GM12878 (cell line): ENCODE data around the gene P4HA1. TPM values are rescaled to one million over a fixed set of nuclear protein-coding genes. Genes with fewer than 3 reads are reported as not detected.
"Not testable (repeated sequence)": the region's sequence is repeated elsewhere in the genome, so short reads cannot be mapped to it uniquely, and the experiment has no call there.

Experiments used
- ATAC-seq: fragments of 200-7000 bp; cut with Tn5 transposase; 3 replicates; pipeline ENCODE4 v1.9.1; 2020; ENCODE audit warnings: mild to moderate bottlenecking, moderate library complexity
- BruUV-seq: library from RNA; stranded (reverse); fragments of 400-500 nt; replicated peaks from 2 replicates; lab custom pipeline; 2021; lab: Mats Ljungman, UMichigan
- CTCF ChIA-PET: fragments of 300-600 bp; sonication (Branson Sonifier 250); formaldehyde crosslinking; extraction: SDS; loops from one replicate; lab custom pipeline; 2021; ENCODE audit warnings: inconsistent platforms; lab: Yijun Ruan, JAX
- POLR2A ChIA-PET: fragments of 350-600 bp; formaldehyde crosslinking; extraction: SDS; loops from one replicate; lab custom pipeline; 2021; ENCODE audit warnings: inconsistent platforms; lab: Charles Lee
- RAD21 ChIA-PET: fragments of 300-600 bp; sonication (Branson Sonifier 250); formaldehyde crosslinking; loops from one replicate; lab custom pipeline; 2023; ENCODE audit warnings: antibody characterized with exemption; ENCODE audit not compliant: unreplicated experiment; lab: Charles Lee
- SMC1A ChIA-PET: fragments of 300-600 bp; sonication (Branson Sonifier 250); formaldehyde crosslinking; loops from one replicate; lab custom pipeline; 2023; ENCODE audit not compliant: unreplicated experiment, uncharacterized antibody; lab: Charles Lee
- DNase-seq: peaks from one replicate; pipeline ENCODE4 v3.0.0-alpha.2; 2011; ENCODE audit warnings: low read depth, low spot score
- FAIRE-seq: peaks from 3 replicates; lab custom pipeline; 2011; peaks lifted over from hg19 to GRCh38; lab: Jason Lieb, UNC
- H2AFZ ChIP-seq: 2 replicates; pipeline ENCODE4 v1.6.0; 2011; ENCODE audit warnings: low read depth, low read length, control low read depth; ENCODE audit not compliant: control insufficient read depth
- H3K27ac ChIP-seq: 2 replicates; pipeline ENCODE4 v1.5.1; 2011; ENCODE audit warnings: control low read depth; ENCODE audit not compliant: control insufficient read depth, insufficient read depth
- H3K27me3 ChIP-seq, 2 experiments: replicated peaks in 1 of 2; 2 replicates each; pipeline versions ENCODE4 v1.6.0 to v1.6.1; 2011; ENCODE audit warnings: low read length in 1 of 2; ENCODE audit not compliant: control insufficient read depth in 2 of 2, insufficient read depth in 2 of 2
- H3K36me3 ChIP-seq, 2 experiments: 2 replicates each; pipeline ENCODE4 v1.5.1; 2011; ENCODE audit warnings: low read length in 1 of 2; ENCODE audit not compliant: control insufficient read depth in 2 of 2, insufficient read depth in 2 of 2
- H3K4me1 ChIP-seq: 2 replicates; pipeline ENCODE4 v1.6.1; 2011; ENCODE audit warnings: mild to moderate bottlenecking, low read length, moderate library complexity, mixed read lengths; ENCODE audit not compliant: control insufficient read depth, insufficient read depth
- H3K4me2 ChIP-seq: 2 replicates; pipeline ENCODE4 v1.6.0; 2011; ENCODE audit warnings: control low read depth; ENCODE audit not compliant: control insufficient read depth, insufficient read depth
- H3K4me3 ChIP-seq: fragments of 200-600 bp; sonication (generic); 2 replicates; pipeline ENCODE4 v1.5.1; 2016
- H3K79me2 ChIP-seq: 2 replicates; pipeline ENCODE4 v1.6.0; 2011; ENCODE audit warnings: low read length; ENCODE audit not compliant: control insufficient read depth, insufficient read depth
- H3K9ac ChIP-seq: 2 replicates; pipeline ENCODE4 v1.8.0; 2011; ENCODE audit warnings: low read length, control low read depth, mixed read lengths; ENCODE audit not compliant: control insufficient read depth, insufficient read depth
- H3K9me3 ChIP-seq: replicated peaks from 3 replicates; pipeline ENCODE4 v1.5.1; 2011; ENCODE audit warnings: mild to moderate bottlenecking, low read length; ENCODE audit not compliant: control insufficient read depth, insufficient read depth
- H4K20me1 ChIP-seq: 2 replicates; pipeline ENCODE4 v1.6.0; 2011; ENCODE audit not compliant: control insufficient read depth, insufficient read depth
- CBFB ChIP-seq: IDR thresholded peaks from 2 replicates; pipeline ENCODE4 v1.6.1; 2016; ENCODE audit warnings: antibody characterized with exemption, low read depth
- DPF2 ChIP-seq: fragments of 450-650 bp; IDR thresholded peaks from 2 replicates; pipeline ENCODE4 v1.6.1; 2017; ENCODE audit warnings: mild to moderate bottlenecking
- WGBS: methylation state at CpG from one replicate; pipeline ENCODE4 v1.1.6; 2016; ENCODE audit warnings: low lambda C conversion rate; ENCODE audit not compliant: insufficient replicate concordance, insufficient coverage; ENCODE audit errors: missing lambda C conversion rate; 5-methylcytosine and 5-hydroxymethylcytosine counted together
- in situ Hi-C: fragments of 300-500 bp; cut with MboI; formaldehyde crosslinking; loops from 9 replicates; pipeline ENCODE4 v1.14.3; 2018; ENCODE audit warnings: mixed read lengths
- intact Hi-C: fragments of 100-400 bp; cut with micrococcal nuclease; formaldehyde crosslinking; loops from one replicate; pipeline ENCODE4 v1.14.2; 2022; ENCODE audit not compliant: unreplicated experiment
- polyA plus RNA-seq, 11 experiments: library from polyadenylated mRNA; depleted of rRNA in 4 of 11; unstranded in 6 of 11; stranded (reverse) in 5 of 11; fragments of >200 nt; fragmentation: Nextera tagmentation in 4 of 11; fragmentation: Illumina TruSeq in 1 of 11; extraction: Ambion mirVana in 4 of 11; extraction: Trizol in 1 of 11; gene quantifications; 1 replicate in 1 of 11; 2 replicates in 10 of 11; pipeline versions ENCODE4 v1.2.1 to v1.2.3, GENCODE V29; 2011 to 2016; ENCODE audit warnings: inconsistent platforms in 2 of 11, missing spikeins in 2 of 11, low read depth in 1 of 11
- total RNA-seq, 4 experiments: library from RNA; depleted of rRNA in 3 of 4; stranded (reverse); fragments of >200 nt in 3 of 4; fragmentation: Illumina TruSeq in 1 of 4; extraction: Trizol in 1 of 4; gene quantifications; 2 replicates each; pipeline versions ENCODE4 v1.2.1 to v1.2.3, GENCODE V29; 2013 to 2021
- TF ChIP-seq, protein P1 (sequence below): IDR thresholded peaks from 2 replicates; pipeline ENCODE4 v1.6.1; 2012; ENCODE audit warnings: mild to moderate bottlenecking, low read depth, low read length

P4HA1 gene
- total and polyA plus RNA-seq, 10 of the 15 experiments (the other 5 are each of a cell fraction or from before 2014, with no cell fraction given), result 15.0 to 160 (median 24.1) TPM

GRCh38 chr10:73113551-73113950, 16.9 kb upstream of the P4HA1 start (continued):
- TF ChIP-seq, protein P1, sequence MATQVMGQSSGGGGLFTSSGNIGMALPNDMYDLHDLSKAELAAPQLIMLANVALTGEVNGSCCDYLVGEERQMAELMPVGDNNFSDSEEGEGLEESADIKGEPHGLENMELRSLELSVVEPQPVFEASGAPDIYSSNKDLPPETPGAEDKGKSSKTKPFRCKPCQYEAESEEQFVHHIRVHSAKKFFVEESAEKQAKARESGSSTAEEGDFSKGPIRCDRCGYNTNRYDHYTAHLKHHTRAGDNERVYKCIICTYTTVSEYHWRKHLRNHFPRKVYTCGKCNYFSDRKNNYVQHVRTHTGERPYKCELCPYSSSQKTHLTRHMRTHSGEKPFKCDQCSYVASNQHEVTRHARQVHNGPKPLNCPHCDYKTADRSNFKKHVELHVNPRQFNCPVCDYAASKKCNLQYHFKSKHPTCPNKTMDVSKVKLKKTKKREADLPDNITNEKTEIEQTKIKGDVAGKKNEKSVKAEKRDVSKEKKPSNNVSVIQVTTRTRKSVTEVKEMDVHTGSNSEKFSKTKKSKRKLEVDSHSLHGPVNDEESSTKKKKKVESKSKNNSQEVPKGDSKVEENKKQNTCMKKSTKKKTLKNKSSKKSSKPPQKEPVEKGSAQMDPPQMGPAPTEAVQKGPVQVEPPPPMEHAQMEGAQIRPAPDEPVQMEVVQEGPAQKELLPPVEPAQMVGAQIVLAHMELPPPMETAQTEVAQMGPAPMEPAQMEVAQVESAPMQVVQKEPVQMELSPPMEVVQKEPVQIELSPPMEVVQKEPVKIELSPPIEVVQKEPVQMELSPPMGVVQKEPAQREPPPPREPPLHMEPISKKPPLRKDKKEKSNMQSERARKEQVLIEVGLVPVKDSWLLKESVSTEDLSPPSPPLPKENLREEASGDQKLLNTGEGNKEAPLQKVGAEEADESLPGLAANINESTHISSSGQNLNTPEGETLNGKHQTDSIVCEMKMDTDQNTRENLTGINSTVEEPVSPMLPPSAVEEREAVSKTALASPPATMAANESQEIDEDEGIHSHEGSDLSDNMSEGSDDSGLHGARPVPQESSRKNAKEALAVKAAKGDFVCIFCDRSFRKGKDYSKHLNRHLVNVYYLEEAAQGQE, result no peak
- TF ChIP-seq DPF2, result no peak
- no peak for TF ChIP-seq CBFB

GRCh38 chr10:73112032-73112431, 15.4 kb upstream of the P4HA1 start:
- H3K79me2 ChIP-seq, H3K27ac ChIP-seq, intact Hi-C loops, H2AFZ ChIP-seq, ATAC-seq, H3K4me3 ChIP-seq, H3K9me3 ChIP-seq, H3K4me1 ChIP-seq, BruUV-seq, H3K4me2 ChIP-seq, H3K36me3 ChIP-seq, FAIRE-seq, in situ Hi-C loops, H3K27me3 ChIP-seq, DNase-seq, H3K9ac ChIP-seq, H4K20me1 ChIP-seq: not testable (repeated sequence)
- 96% methylated on average over 13 of the region's 13 CpGs for WGBS
- POLR2A ChIA-PET, result interaction anchor here (0.9 to 3.7 kb wide), 2 partner anchors 16 to 26 kb away, joined by 3 to 49 read pairs; partner anchors contain the start of gene P4HA1
- RAD21 ChIA-PET, result interaction anchor here (3.4 kb wide), 1 partner anchor 16 kb away, joined by 47 read pairs; the partner anchor contains the start of gene P4HA1
- CTCF ChIA-PET, result interaction anchor here (0.6 to 4.0 kb wide), 3 partner anchors 12 to 37 kb away, joined by 3 to 26 read pairs (median 20); partner anchors contain the start of gene P4HA1
- SMC1A ChIA-PET, result interaction anchor here (1.9 to 3.8 kb wide), 3 partner anchors 10 to 17 kb away, joined by 8 to 41 read pairs (median 27); partner anchors contain the start of gene P4HA1
